CD4-positive, CD25-positive, alpha-beta regulatory T cell (primary cell): ENCODE data around the gene RGL1. TPM values are rescaled to one million over a fixed set of nuclear protein-coding genes. Genes with fewer than 3 reads are reported as not detected.

ENCODE experiments used
- ATAC-seq, 2 donors: fragments of 150-1000 bp; cut with Tn5 transposase; one replicate each; pipeline ENCODE4 v1.10.0; 2021; ENCODE audit warnings: low read depth in 2 of 2, moderate number of reproducible peaks in 2 of 2, moderate library complexity in 1 of 2
- DNase-seq, 3 donors: peaks; one replicate each; pipeline versions ENCODE4 v3.0.0 to v3.0.0-alpha.2; 2012 to 2022; ENCODE audit warnings: mixed read lengths in 1 of 3
- H3K27ac ChIP-seq: one replicate; pipeline ENCODE4 v1.7.0; 2013; ENCODE audit warnings: mild to moderate bottlenecking, low read length; ENCODE audit not compliant: insufficient read depth, poor library complexity, severe bottlenecking
- H3K27me3 ChIP-seq: one replicate; pipeline ENCODE4 v1.7.0; 2013; ENCODE audit warnings: low read length; ENCODE audit not compliant: control insufficient read depth, insufficient read depth
- H3K36me3 ChIP-seq: one replicate; pipeline ENCODE4 v1.7.0; 2013; ENCODE audit warnings: mild to moderate bottlenecking, low read length, moderate library complexity; ENCODE audit not compliant: control insufficient read depth, insufficient read depth
- H3K4me1 ChIP-seq: 2 replicates; pipeline ENCODE4 v1.7.0; 2013; ENCODE audit warnings: mild to moderate bottlenecking, low read length; ENCODE audit not compliant: insufficient read depth, control insufficient read depth, poor library complexity, severe bottlenecking
- H3K4me3 ChIP-seq: one replicate; pipeline ENCODE4 v1.7.0; 2013; ENCODE audit warnings: low read depth, mild to moderate bottlenecking, low read length, moderate library complexity
- H3K9me3 ChIP-seq, 2 experiments: 1 replicate in 1 of 2; 2 replicates in 1 of 2; pipeline ENCODE4 v1.7.0; 2013; ENCODE audit warnings: low read length in 2 of 2, mild to moderate bottlenecking in 1 of 2, moderate library complexity in 1 of 2; ENCODE audit not compliant: control insufficient read depth in 2 of 2
- H3K27ac Mint-ChIP-seq, 3 donors: one replicate each; pipeline ENCODE4 v1.8.0; 2020 to 2022; ENCODE audit warnings: mild to moderate bottlenecking in 3 of 3, mixed read lengths in 3 of 3, moderate library complexity in 2 of 3
- H3K27me3 Mint-ChIP-seq: one replicate; pipeline ENCODE4 v1.8.0; 2022; ENCODE audit warnings: mild to moderate bottlenecking, mixed read lengths
- H3K36me3 Mint-ChIP-seq: one replicate; pipeline ENCODE4 v1.8.0; 2020; ENCODE audit warnings: mixed read lengths
- H3K4me1 Mint-ChIP-seq, 4 donors: one replicate each; pipeline ENCODE4 v1.8.0; 2020 to 2022; ENCODE audit warnings: mixed read lengths in 4 of 4, mild to moderate bottlenecking in 1 of 4
- H3K4me3 Mint-ChIP-seq, 4 donors: one replicate each; pipeline ENCODE4 v1.8.0; 2020 to 2022; ENCODE audit warnings: mild to moderate bottlenecking in 4 of 4, mixed read lengths in 4 of 4, moderate library complexity in 3 of 4
- H3K9me3 Mint-ChIP-seq, 7 donors: one replicate each; pipeline ENCODE4 v1.8.0; 2020 to 2022; ENCODE audit warnings: mixed read lengths in 7 of 7, mild to moderate bottlenecking in 3 of 7, moderate library complexity in 2 of 7
- polyA plus RNA-seq, 4 donors: library from polyadenylated mRNA; unstranded; fragments of 300-500 nt; fragmentation: Illumina TruSeq; gene quantifications; one replicate each; pipeline ENCODE4 v1.2.3, GENCODE V29; 2021
- total RNA-seq: library from RNA; stranded (reverse); gene quantifications from one replicate; pipeline ENCODE4 v1.2.3, GENCODE V29; 2022

RGL1 gene
- total and polyA plus RNA-seq, 5 donors from 2014 or later = 1.4 to 2.8 (median 1.9) TPM

GRCh38 chr1:183787704-183788103, 17.2 kb upstream of the RGL1 start:
- Mint-ChIP-seq H3K4me1 (peaks cover 0 to 9% (median 2%) of the 10 kb centered on the region in 4 donors), H3K36me3 (no peaks in the 10 kb centered on the region), H3K4me3 (no peak overlapping the region), H3K9me3 (no peaks in the 10 kb centered on the region), H3K27me3 (no peaks in the 10 kb centered on the region), H3K27ac (no peak overlapping the region)
- Histone ChIP-seq H3K4me1 (no peaks in the 10 kb centered on the region), H3K36me3 (no peaks in the 10 kb centered on the region), H3K4me3 (no peak overlapping the region), H3K27me3 (peaks cover 4% of the 10 kb centered on the region), H3K9me3 (no peaks in the 10 kb centered on the region), H3K27ac (no peak overlapping the region)
- DNase-seq (peak in 1 of 3 donors; percentile 8), ATAC-seq (no peak)

GRCh38 chr1:183791319-183791718, 13.6 kb upstream of the RGL1 start:
- no peak for ATAC-seq
- H3K4me3 Mint-ChIP-seq = no peak overlapping the region

GRCh38 chr1:183792300-183792699, 12.6 kb upstream of the RGL1 start:
- H3K4me1 Mint-ChIP-seq = peaks cover 0 to 5% (median 1%) of the 10 kb centered on the region in 4 donors
- no peak for ATAC-seq
- Histone ChIP-seq H3K27me3 (peaks cover 4% of the 10 kb centered on the region), H3K27ac (no peak overlapping the region), H3K4me3 (no peak overlapping the region), H3K36me3 (no peaks in the 10 kb centered on the region), H3K9me3 (no peaks in the 10 kb centered on the region), H3K4me1 (no peaks in the 10 kb centered on the region)
- H3K27ac Mint-ChIP-seq = no peak overlapping the region
- DNase-seq = no peak
- no peaks in the 10 kb centered on the region for H3K36me3 Mint-ChIP-seq
- no peak overlapping the region for H3K4me3 Mint-ChIP-seq
- H3K27me3 Mint-ChIP-seq = no peaks in the 10 kb centered on the region
- H3K9me3 Mint-ChIP-seq = no peaks in the 10 kb centered on the region

More at GRCh38 chr1:183791319-183791718, 13.6 kb upstream of the RGL1 start:
- Histone ChIP-seq H3K4me3 (no peak overlapping the region), H3K27me3 (peaks cover 4% of the 10 kb centered on the region), H3K4me1 (no peaks in the 10 kb centered on the region), H3K36me3 (no peaks in the 10 kb centered on the region), H3K9me3 (no peaks in the 10 kb centered on the region), H3K27ac (no peak overlapping the region)
- Mint-ChIP-seq H3K27me3 (no peaks in the 10 kb centered on the region), H3K4me1 (peaks cover 0 to 9% (median 2%) of the 10 kb centered on the region in 4 donors), H3K36me3 (no peaks in the 10 kb centered on the region), H3K27ac (no peak overlapping the region), H3K9me3 (no peaks in the 10 kb centered on the region)
- no peak for DNase-seq

- Mint-ChIP-seq H3K4me3 (no peak overlapping the region), H3K27ac (no peak overlapping the region), H3K27me3 (no peaks in the 10 kb centered on the region), H3K9me3 (no peaks in the 10 kb centered on the region), H3K4me1 (no peaks in the 10 kb centered on the region), H3K36me3 (no peaks in the 10 kb centered on the region)
- Histone ChIP-seq H3K4me3 (no peak overlapping the region), H3K4me1 (no peaks in the 10 kb centered on the region), H3K27me3 (peaks cover 4% of the 10 kb centered on the region), H3K27ac (no peak overlapping the region), H3K36me3 (no peaks in the 10 kb centered on the region), H3K9me3 (no peaks in the 10 kb centered on the region)
- ATAC-seq = no peak
- DNase-seq = no peak
These were observed 10.8 kb upstream of the RGL1 start for GRCh38 chr1:183794088-183794487.

GRCh38 chr1:183800449-183800848, 4.5 kb upstream of the RGL1 start:
- Mint-ChIP-seq H3K4me3 (no peak overlapping the region), H3K9me3 (peaks cover 0 to 25% (median 8%) of the 10 kb centered on the region in 7 donors), H3K4me1 (peaks cover 0 to 8% (median 4%) of the 10 kb centered on the region in 4 donors), H3K27ac (no peak overlapping the region), H3K27me3 (peaks cover 13% of the 10 kb centered on the region), H3K36me3 (peaks cover 4% of the 10 kb centered on the region)
- Histone ChIP-seq H3K27me3 (peaks cover 3% of the 10 kb centered on the region), H3K9me3 (peaks cover 11 to 12% of the 10 kb centered on the region in 2 experiments), H3K27ac (no peak overlapping the region), H3K36me3 (no peaks in the 10 kb centered on the region), H3K4me3 (no peak overlapping the region), H3K4me1 (no peaks in the 10 kb centered on the region)
- ATAC-seq = no peak
- DNase-seq = no peak

- no peaks in the 10 kb centered on the region for H3K36me3 ChIP-seq
- Mint-ChIP-seq H3K36me3 (peaks cover 4% of the 10 kb centered on the region), H3K9me3 (peaks cover 0 to 25% (median 8%) of the 10 kb centered on the region in 7 donors), H3K27ac (no peak overlapping the region), H3K4me1 (peaks cover 0 to 14% (median 7%) of the 10 kb centered on the region in 4 donors), H3K4me3 (no peak overlapping the region), H3K27me3 (peaks cover 13% of the 10 kb centered on the region)
- peaks cover 11 to 12% of the 10 kb centered on the region in 2 experiments for H3K9me3 ChIP-seq
- DNase-seq (no peak), ATAC-seq (no peak)
- H3K4me1 ChIP-seq = no peaks in the 10 kb centered on the region
- H3K4me3 ChIP-seq = no peak overlapping the region
- H3K27ac ChIP-seq = no peak overlapping the region
- peaks cover 3% of the 10 kb centered on the region for H3K27me3 ChIP-seq
These were observed 3.3 kb upstream of the RGL1 start for GRCh38 chr1:183801649-183802048.

GRCh38 chr1:183804387-183804786, 533 bp upstream of the RGL1 start:
- no peak overlapping the region for H3K4me3 ChIP-seq
- H3K9me3 ChIP-seq = peaks cover 11 to 12% of the 10 kb centered on the region in 2 experiments
- Mint-ChIP-seq H3K9me3 (peaks cover 0 to 25% (median 8%) of the 10 kb centered on the region in 7 donors), H3K36me3 (peaks cover 4% of the 10 kb centered on the region), H3K4me1 (peaks cover 0 to 15% (median 9%) of the 10 kb centered on the region in 4 donors), H3K4me3 (peak overlapping the region in 1 of 4 donors; percentile 47), H3K27ac (no peak overlapping the region), H3K27me3 (peaks cover 16% of the 10 kb centered on the region)
- no peaks in the 10 kb centered on the region for H3K4me1 ChIP-seq
- no peak overlapping the region for H3K27ac ChIP-seq
- DNase-seq (no peak), ATAC-seq (no peak)
- H3K36me3 ChIP-seq = no peaks in the 10 kb centered on the region
- peaks cover 3% of the 10 kb centered on the region for H3K27me3 ChIP-seq

GRCh38 chr1:183806125-183806524, 1.2 kb downstream of the RGL1 start:
- Mint-ChIP-seq H3K27me3 (peaks cover 25% of the 10 kb centered on the region), H3K4me1 (peaks cover 0 to 15% (median 9%) of the 10 kb centered on the region in 4 donors), H3K4me3 (peak overlapping the region in 2 of 4 donors; percentile 15 to 48), H3K27ac (no peak overlapping the region), H3K9me3 (peaks cover 0 to 17% (median 7%) of the 10 kb centered on the region in 7 donors), H3K36me3 (peaks cover 4% of the 10 kb centered on the region)
- DNase-seq = no peak
- peaks cover 3% of the 10 kb centered on the region for H3K27me3 ChIP-seq
- ATAC-seq = no peak
- H3K4me1 ChIP-seq = no peaks in the 10 kb centered on the region
- no peak overlapping the region for H3K4me3 ChIP-seq
- H3K36me3 ChIP-seq = no peaks in the 10 kb centered on the region
- H3K27ac ChIP-seq = no peak overlapping the region
- peaks cover 11 to 12% of the 10 kb centered on the region in 2 experiments for H3K9me3 ChIP-seq
